ENCODE results near the gene SPDYC.
"Not testable (repeated sequence)": the region's sequence is repeated elsewhere in the genome, so short reads cannot be mapped to it uniquely, and the experiment has no call there.

The SPDYC gene

DNA sequence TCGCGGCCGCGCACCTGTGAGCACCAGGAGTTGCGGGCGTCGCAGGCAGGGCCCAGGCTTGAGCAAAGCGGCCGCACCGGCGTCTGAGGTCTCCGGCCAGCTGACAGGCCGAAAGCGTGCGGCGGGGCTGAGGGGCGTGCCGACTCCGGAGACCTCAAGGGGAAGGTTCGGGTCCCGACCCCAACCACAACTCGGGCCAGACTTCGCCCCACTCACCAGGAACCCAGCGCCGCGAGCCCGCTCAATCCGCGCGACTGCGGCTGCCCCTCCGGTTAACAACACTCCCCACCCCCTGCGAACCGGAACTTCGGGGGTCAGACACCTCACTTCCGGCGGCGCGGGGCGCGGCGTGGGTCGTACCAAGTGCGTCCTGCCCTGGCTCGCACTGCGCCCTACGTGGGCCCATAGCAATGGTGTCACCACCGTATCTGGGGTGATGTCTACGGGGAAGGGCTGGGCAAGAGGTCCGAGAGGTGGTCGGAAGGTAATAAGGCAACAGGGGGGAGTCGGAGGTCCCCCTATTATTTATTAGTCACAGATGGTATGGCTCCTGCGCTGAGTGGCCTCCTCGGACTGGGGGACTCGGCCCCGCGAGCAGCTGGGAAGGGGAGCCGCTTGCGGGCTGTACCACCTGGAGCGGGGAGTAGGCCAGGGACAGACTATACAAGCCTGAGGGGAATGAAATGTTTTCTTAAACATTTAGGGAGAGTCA lies 35.6 kb upstream of the SPDYC start, which contains the start of gene SYVN1:
Gene SYVN1, minus strand, starts transcription at position 280 of the 712 bp plus-strand sequence. CDS start 918 bp downstream, outside the sequence.
- peak; percentile 79 to 85 for DNase-seq (ENCODE audit: low read depth in 2 of 2, low spot score in 1 of 2)

DNA sequence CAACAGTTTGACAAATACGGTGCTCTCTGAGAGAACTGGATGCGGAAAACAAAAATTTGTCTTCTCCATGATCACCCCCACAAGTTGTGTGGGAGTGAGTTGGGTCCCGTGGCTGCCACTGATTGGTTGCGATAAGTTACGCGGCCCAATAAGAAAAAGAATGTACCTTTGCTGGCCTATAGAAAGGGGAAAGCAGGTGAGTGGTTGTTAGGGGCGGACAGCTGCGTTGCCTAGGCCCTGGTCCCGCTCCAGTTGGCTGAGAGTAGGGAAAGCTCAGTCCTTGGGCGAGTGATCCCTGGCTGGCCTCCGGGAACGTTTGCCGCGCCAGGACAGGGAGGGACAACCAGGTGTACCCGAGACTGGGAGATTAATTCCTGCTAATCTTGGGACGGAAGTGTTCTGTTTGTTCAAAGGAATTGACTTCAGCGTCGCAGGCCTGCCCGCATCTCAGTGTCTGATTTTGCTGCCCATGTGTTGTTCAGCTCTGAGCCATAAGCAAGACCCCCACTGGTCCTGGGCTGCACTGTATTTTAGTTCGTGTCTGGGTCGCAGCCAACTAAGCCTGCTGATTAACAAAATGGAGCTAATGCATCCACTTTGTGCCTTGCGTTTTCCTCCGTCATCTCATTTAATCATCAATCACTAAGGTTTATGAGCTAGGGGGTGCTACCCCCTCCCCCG lies 34.9 kb upstream of the SPDYC start:
- peak in 1 of 2 donors; percentile 65 for DNase-seq (ENCODE audit: low read depth in 2 of 2, low spot score in 1 of 2)

DNA sequence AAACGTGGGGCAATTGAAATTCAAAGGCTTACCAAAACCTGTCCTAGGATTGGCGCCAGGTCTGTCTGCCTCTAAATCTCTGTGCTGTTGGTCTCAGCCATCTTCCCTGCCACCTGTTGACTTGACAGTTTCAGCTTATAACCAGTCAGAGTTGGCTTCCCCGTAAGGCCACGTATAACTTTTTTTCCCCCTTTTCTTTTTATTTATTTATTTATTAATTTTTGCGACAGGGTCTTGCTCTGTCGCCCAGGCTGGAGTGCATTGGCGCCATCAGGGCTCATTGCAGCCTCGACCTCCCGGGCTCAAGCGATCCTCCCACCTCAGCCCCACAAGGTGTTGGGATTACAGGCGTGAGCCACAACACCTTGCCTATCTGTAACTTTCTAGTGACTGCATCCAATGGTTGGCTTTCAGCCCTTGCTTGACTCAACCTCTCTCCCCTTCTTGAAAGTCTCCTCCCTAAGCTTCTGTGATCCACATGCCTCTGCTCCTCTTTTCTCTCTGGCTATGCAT lies 34.3 kb upstream of the SPDYC start:
- no peak for DNase-seq (ENCODE audit: low read depth in 2 of 2, low spot score in 1 of 2)

DNA sequence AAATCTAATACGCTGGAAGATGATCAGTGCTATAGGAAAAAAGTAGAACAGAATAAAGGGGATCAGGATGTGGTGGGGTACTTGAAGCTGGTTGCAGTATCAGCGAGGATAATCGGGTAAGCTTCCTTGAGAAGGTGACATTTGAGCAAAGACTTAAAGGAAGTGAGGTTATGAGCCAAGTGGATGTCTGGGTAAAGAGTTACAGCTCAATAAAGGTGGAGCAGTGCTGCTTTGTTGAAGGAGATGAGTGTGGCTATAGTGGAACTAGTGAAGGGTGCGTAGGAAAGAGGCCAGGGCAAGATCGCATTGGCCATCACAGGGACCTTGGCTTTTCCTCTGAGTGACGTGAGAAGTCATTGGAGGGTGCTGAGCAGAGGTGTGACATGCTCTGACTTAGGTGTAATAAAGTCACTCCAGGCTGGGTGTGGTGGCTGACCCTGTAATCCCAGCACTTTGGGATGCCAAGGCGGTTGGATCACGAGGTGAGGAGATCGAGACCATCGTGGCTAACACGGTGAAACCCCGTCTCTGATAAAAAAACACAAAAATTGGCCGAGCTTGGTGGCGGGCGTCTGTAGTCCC lies 33.4 kb upstream of the SPDYC start:
- no peak for DNase-seq (ENCODE audit: low read depth in 2 of 2, low spot score in 1 of 2)

DNA sequence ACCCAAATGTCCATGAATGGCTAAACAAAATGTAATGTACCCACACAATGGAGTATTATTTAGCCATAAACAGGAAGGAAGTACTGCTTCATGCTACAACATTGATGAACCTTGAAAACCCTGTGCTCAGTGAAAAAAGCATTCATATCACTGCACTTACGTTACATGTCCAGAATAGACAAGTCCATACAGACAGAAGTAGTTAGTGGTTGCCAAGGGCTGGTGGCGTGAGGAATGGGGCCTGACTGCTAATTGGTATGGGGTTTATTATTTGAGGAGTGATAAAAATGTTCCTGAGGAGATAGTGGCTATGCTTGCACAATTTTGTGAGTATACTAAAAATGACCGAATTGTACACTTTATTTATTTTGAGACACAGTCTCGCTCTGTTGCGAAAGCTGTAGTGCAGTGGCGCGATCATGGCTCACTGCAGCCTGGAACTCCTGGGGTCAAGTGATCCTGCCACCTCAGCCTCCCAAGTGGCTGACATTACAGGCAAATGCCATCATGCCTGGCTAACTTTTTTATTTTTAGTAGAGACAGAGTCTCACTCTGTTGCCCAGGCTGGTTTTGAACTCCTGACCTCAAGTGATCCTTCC lies 28.0 kb upstream of the SPDYC start:
- DNase-seq (ENCODE audit: low read depth in 2 of 2, low spot score in 1 of 2) = no peak

DNA sequence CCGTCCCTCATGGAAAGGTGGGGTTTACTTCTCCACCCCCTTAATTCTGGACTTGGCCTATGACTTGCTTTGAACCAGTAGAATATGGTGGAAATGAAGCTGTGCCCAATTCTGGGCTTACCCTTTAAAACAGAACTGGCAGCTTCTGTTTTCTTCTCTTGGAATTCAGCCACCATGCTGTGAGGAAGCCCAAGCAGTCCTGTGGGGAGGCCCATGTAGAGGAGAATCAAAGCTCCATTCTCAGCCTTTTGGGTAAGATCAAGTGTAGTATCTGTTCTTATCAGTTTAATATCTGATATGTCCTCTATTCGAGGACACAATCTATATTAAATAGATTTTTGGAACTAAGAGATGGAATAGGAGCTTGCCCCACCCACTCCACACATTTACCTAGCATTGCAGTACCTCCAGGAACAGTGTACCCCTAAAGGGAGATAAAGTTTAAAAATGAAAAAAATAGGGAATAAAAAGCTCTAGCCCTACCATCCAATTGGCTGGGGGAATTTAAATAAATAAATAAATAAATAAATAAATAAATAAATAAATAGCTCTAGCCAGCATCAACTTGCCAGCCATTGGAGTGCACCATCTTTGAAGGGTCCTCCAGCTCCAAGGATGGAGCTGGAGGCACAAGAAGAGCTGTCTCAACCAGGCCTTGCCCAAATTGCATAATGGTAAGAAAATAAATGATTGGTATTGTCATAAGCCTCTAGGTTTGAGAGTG lies 22.5 kb upstream of the SPDYC start:
- no peak for DNase-seq (ENCODE audit: low read depth in 2 of 2, low spot score in 1 of 2)

DNA sequence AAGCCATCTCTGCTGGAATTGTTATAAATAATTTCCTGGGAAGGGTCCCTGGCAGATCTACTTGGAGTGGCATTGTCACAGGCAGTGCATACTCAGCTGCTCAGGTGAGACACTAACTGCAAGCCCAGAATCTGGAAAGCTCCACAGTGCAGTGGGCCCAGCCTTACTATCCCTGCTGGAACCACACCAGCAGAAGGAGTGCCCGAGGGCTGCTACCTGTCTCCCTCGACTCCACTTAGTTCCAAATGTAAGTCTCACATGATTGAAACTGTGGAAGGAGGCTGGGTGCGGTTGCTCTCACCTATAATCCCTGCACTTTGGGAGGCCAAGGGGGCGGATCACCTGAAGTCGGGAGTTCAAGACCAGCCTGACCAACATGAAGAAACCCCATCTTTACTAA lies 21.4 kb upstream of the SPDYC start:
- no peak for DNase-seq (ENCODE audit: low read depth in 2 of 2, low spot score in 1 of 2)

DNA sequence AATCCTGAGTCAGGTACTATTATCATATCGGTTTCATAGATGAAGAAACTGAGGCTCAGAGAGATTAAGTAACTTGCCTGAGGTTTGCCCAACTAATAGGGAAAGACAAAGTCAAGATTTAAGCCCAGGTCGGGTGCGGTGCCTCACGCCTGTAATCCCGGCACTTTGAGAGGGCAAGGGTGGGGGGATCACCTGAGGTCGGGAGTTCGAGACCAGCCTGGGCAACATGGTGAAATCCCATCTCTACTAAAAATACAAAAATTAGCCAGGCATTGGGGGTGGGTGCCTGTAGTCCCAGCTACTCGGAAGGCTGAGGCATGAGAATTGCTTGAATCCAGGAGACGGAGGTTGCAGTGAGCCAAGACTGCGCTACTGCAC lies 19.9 kb upstream of the SPDYC start:
- DNase-seq (ENCODE audit: low read depth in 2 of 2, low spot score in 1 of 2) = not testable (repeated sequence)

DNA sequence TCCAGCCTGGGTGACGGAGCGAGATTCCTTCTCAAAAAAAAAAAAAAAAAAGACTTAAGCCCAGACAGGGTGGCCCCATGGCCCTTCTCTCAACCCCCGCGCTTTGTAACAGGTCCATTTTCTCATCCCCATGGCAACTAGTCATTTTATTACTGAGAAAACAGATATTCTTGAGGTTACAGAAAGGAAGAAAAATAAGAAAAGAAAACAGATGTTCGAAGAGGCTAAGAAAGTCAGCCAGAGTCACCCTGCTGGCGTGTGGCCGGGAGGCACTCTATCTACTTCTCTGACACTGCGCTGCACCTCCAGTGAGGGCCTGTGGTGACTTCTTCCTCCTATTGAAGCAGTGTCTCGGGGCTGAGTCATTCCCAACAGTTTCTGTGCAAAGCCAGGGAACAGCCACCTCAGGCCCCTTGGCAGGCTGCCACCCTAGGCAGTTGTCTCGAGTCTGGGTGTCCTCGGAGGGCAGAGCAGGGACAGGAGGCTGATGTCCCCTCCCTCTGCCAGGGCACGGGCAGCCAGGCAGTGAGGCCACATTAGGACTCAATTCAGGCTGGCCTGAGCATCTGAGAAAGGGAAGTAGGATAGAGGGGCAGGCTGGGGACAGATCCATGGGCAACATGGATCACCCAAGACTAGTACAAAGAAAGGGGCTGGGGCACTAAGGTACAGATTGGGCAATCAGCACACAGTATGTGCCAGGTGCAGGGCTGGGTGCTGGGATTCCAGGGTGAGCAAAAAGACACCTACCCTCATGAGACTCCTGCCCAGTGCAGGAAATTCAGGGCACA lies 19.3 kb upstream of the SPDYC start:
- no peak for DNase-seq (ENCODE audit: low read depth in 2 of 2, low spot score in 1 of 2)

DNA sequence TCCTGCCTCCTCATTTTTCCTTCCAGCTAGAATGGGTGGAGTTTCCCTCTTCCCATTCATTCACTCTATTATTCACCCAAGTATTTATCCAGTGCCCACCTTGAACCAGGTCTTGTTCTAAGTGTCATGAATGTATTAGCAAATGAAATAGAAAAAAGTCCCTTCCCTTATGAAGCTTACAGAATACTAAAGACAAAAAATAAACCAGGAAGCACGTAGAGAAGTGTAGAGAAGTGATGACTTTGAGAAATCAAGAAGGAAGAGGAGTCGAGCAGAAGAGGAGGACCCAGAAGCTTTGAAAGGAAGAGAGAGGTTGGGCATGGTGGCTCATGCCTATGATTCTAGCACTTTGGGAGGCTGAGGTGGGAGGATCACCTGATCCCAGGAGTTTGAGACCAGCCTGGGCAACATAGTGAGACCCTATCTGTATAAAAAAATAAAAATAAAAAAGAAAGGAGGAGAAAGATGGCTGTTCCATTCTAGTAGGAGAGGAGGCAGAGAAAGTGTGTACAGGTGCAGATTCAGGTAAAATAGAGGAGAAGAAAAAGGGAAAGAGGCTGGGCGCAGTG lies 18.6 kb upstream of the SPDYC start:
- DNase-seq (ENCODE audit: low read depth in 2 of 2, low spot score in 1 of 2) = no peak

DNA sequence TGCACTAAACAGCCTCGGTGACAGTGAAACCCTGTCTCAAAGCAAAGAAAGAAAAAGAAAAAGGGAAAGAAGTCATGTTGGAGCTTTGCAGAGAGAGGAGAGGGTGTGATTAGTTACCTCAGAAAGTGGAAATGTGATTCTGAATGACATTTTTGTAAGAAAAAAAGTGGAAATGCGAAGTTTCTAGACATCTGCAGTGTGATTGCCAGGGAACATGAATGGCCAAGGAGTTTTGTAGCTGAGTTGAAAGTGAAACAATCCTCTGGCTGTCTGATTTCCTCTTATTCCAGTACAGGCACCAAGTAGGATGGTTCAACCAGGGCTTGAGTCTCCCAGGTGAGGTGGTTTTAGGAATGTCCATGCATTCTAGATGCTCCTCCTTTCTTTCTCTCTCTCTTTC lies 17.9 kb upstream of the SPDYC start:
- no peak for DNase-seq (ENCODE audit: low read depth in 2 of 2, low spot score in 1 of 2)

DNA sequence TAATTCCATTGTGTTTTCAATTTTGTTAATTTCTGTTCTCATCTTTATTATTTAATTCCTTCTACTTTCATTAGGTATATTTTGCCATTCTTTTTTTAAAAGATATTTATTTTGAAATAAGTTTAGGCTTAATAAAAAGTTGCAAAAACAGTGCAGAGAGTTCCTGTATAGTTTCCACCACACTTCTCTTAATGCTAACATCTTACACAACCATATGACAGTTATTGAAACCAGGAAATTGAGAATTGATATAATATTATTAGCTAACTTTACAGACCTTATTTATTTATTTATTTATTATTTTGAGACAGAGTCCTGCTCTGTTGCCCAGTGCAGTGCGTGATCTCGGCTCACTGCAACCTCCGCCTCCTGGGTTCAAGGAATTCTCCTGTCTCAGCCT lies 13.8 kb upstream of the SPDYC start:
- no peak for DNase-seq (ENCODE audit: low read depth in 2 of 2, low spot score in 1 of 2)

DNA sequence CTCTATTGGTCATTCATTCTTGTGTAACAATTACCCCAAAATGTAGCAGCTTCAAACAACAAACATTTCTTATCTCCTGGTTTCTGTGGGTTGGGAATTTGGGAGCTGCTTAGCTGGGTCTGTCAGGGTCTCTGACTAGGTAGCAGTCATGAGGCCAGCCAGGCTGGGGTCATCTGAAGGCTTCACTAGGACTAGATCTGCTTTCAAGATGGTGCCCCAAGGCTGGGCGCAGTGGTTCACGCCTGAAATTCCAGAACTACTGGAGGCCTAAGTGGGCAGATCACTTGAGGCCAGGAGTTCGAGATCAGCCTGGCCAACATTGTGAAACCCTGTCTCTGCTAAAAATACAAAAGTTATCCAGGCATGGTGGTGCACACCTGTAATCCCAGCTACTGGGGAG lies 13.1 kb upstream of the SPDYC start:
- DNase-seq (ENCODE audit: low read depth in 2 of 2, low spot score in 1 of 2) = no peak

DNA sequence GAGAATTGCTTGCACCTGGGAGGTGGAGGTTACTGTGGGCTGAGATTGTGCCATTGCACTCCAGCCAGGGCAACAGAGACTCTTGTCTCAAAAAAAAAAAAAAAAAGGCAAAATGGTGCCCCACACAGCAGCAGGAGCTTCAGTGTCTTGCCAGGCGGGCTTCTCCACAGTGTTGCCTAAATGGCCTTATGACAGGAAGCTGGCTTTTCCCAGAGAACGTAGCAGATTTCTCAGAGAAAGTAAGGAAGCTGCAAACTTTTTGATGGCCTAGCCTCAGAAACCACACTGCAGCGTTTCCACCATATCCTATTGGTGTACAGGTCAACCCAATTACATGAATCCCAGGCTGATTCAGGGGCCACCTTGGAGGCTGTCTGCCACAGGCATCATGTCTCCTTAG lies 12.7 kb upstream of the SPDYC start:
- DNase-seq (ENCODE audit: low read depth in 2 of 2, low spot score in 1 of 2) = no peak

DNA sequence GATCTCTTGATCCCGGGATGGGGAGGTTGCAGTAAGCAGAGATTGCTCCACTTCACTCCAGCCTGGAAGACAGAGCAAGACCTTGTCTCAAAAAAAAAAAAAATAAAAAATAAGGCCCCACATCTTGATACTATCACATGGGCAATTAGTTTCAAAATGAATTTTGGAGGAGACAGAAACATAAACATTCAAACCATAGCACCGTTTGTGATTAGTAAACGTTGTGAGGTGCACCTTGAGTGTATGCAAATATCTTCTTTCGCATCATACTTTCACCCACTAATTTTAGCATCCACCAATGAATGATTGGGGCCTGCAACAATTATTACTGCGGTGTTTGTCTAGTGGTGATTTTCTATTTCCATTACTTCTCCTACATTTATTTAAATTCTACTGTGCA lies 11.0 kb upstream of the SPDYC start:
- DNase-seq (ENCODE audit: low read depth in 2 of 2, low spot score in 1 of 2) = no peak

DNA sequence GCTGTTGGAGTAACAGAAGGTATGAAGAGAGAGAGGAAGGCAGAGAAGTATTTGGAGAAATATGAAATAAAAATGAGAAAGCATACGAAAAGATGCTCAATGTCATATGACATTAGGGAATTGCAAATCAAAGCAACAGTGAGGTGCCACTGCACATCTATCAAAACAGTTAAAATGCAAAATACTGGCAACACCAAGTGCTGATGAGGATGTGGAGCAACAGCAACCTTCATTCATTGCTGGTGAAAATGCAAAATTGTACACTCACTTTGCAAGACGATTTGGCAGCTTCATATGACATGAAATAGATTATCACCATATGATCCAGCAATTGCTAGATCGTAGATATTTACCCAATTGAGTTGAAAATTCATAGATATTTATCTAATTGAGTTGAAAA lies 9.4 kb upstream of the SPDYC start:
- no peak for DNase-seq (ENCODE audit: low read depth in 2 of 2, low spot score in 1 of 2)

DNA sequence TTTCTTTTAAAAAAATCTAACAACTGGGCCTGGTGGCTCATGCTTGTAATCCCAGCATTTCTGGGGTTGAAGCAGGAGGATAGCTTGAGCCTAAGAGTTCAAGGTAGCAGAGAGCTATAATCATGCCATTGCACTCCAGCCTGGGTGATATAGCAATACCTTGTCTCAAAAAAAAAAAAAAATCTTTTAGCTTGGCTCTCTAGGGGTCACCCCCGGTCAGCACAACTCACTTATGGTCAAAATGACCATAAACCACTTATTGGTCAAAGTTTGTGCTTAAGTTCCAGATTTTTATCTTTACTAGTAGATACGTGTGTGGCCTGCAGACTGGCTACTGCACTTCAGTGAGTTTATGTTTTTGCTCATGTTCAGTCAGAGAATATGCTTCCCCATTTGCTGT lies 6.3 kb upstream of the SPDYC start:
- DNase-seq (ENCODE audit: low read depth in 2 of 2, low spot score in 1 of 2) = no peak

DNA sequence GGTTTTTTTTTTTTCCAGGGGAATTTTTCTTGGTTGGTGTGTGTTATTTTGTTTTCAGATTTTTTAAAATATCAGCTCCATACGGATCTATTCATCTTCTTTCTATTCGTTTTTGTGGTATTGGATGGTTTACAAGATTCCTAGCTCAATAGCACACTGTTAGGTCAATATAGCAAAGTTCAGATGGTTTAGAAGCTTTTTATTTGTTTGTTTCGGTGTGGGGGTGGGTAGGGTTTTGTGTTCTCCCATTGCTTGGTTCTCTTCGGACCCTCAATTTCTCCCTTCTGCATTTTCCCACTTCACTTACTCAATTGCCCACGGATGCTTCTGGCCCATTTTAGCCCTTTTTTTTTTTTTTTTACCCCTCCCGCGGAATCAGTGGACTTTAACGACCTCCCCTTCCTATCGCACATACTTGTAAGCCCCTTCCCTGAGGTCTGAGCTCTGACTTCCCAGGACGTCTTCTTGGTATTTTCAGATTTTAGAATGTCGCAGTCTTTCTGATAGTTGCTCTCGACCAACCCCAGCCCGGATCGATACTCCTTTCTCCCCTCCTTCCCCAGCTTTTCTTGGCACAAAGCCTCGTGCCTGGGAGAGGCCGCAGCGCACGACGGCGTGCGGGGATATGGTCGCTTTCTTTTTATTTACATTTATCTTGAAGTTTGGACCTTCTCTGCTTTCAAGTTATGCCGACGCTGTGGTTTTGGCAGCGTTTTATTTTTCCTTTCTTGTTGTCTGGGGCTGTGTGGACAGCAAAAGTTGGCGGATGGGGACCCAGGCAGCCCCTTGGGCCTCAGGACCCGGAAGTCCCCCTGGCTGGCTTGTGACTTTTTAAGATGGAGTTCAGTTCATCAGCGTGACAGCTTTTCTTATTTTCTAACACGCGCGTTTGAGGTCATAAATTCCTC lies 4.4 kb upstream of the SPDYC start:
- no peak for DNase-seq (ENCODE audit: low read depth in 2 of 2, low spot score in 1 of 2)

DNA sequence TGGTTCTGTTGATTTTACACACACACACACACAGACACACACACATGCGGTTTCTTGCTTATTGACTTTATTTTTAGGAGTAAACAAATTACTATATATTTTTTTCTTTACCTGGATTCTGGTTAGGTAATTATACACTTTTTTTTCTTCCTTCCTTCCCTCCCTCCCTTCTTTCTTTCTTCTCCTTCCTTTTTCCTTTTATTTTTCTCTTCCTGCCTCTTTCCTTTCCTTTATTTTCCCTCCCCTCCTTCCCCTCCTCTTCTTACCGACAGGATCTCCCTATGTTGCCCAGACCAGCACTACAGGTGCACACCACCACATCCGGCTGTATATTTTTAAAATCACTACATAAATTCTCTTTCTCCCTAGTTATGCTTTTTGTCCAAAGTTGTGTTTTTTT lies 3.1 kb upstream of the SPDYC start:
- no peak for DNase-seq (ENCODE audit: low read depth in 2 of 2, low spot score in 1 of 2)
